Hematopoietic multipotent progenitor cell treated with erythropoietin and hydrocortisone succinate and interleukin-3 and kit ligand, for 4 days (in vitro differentiated cells): ENCODE data around the gene RNASE11.
A peak's percentile ranks its signal among the peaks of the same experiment; 100 is the strongest.
"Not testable (repeated sequence)": the region's sequence is repeated elsewhere in the genome, so short reads cannot be mapped to it uniquely, and the experiment has no call there.

Experiments used
- DNase-seq: peaks from one replicate; pipeline ENCODE4 v3.0.0-alpha.2; 2015

Gene RNASE11

DNA sequence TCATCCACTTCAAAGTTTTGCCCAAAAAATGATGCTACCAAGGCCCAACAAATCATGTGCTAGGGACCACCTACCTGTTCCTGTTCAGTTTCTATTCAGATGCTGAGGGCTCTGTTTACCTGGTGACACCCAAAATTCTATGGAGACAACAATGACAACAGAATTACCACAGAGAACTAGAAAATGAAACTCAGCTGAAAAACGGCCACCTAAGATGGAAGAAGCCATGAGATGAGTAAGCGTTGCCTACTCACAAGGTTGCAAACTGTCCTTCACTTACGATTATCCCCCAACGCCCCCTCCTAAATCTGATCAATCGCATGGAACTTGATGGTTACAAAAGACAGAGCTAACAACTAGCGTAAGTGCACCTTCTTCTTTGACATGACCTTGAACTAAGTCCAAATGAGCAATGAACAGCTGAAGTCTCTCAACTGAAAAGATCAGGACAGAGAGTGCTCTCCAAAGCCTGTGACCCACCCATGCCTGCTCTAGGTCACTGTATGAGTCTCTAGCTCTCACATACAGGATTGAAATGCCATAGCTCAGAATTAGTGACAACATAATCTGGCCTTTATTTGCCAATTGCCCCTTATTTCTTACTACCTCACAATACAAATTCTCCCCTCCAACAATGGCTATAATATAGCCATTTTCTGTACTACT is at the start of gene RNASE11:
Gene RNASE11 (minus strand): TSS at position 513 of the 666 bp plus-strand sequence.
- DNase-seq = no peak

DNA sequence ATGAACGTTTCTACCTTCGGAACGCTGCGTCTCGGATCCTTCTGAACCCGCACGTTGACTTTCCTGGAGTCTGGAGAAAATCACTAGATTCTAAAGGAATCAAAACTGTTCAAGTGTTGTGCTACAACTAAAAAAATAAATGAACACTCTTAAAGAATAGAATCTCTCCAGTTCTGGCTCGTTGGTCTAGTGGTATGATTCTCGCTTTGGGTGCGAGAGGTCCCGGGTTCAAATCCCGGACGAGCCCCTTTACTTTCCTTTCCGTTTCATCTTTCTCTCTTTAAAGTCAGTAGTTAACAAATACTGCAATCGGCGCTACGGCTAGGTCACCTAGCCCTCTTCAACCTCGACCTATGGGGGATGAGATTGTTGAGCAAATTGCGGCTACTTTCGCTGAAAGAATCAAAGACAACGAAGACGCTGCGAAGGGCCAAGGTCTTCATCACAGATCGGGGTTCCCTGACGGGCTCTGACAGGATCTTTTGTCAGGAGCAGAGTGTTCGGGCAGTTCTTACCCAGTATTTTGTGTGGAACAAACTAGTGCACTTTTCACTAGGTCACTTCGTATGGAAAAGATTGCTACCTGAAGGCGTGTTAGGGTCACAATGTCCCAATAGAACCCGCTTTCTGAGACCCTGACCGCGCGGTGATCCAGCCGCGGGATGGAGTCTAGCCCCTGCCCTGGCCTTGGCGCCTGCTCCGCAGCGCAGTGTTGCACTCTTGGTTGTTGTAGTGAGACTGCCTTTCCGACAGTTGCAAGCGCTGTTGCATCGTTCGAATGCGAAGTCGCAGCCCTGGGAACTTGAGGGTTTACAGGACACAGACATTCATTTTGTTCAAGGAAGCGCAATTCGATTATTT is 45.3 kb upstream of the RNASE11 start:
- DNase-seq = peak; percentile 92

DNA sequence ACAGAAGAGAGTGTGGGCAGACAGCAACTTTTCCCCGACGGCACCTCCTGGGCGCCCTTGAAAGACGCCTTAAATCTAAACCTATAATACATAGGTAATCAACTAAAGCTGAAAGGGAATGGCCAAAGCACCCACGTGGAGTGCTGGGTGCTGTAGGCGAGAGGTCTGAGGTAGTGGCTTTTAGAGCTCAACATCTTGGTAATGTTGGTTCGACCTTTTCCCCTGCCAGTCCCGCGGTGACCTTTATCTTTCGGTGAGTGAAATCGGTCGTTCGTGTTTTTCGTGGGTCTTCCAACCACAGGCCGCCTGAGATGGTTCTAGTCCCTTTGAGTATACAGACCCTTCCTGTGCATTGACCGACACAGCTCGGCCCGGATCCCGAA is 44.6 kb upstream of the RNASE11 start:
- peak; percentile 46 for DNase-seq

DNA sequence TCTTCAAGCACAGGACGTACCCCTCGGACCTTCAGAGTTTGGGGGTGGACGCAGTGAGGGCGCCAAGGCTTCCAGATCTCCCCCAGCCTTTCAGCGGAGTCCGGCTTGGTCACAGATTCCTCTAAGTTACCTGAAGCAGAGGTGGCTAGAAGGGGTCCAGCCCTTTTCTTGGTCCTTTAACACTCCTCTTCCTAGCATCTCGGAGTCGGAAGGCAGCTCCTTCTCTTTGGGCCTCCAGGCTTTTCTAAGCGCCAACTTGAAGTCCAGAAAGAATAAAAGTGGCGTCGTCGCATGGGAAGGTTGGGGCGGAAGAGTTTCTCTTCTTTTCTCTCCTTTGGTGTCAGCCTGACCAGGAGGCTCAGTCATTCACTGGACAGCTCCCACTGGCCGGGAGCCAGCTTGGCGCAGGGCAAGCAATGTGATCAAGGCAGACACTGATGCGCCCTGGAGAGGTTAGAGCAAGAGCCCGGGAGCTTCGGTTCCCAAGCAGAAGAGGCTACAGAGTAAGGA is 44.1 kb upstream of the RNASE11 start:
- peak; percentile 68 for DNase-seq

DNA sequence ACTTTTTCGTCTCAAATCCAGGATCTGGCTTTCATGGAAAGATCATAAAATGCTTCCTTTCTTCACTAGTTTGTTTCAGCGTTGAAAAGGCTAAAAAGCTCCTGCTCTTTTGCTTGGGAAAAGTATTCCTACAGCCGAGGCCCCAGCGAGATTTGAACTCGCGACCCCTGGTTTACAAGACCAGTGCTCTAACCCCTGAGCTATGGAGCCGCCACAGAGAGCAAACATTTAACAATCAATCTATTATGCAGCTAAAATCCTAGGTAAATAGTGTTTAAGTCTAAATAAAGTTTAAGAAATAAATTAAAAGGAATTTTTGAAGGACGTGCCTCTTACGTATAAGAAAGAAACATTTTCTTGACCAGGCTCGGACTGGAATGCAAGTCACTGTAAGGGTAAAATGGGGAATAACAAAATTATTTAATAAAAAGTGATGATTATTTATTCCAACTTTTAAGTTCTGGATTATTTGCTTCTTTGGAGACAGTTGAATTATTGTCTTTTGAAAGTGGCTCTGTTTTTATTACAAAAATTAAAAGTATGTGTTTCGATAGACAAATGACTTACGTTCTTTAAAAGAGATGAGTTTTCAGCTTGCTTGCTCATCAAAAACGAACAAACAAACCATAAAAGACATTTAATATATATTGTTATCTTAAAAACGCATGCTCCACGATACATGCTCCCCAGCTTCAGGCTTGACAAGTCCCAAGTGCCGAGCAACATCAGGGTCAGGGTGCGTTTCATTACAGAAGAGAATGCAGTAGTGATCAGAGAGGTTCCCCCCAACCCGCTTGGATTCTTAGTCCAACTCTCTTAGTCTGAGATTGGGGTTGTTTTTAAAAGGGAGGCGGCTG is 43.5 kb upstream of the RNASE11 start:
- peak; percentile 87 for DNase-seq

DNA sequence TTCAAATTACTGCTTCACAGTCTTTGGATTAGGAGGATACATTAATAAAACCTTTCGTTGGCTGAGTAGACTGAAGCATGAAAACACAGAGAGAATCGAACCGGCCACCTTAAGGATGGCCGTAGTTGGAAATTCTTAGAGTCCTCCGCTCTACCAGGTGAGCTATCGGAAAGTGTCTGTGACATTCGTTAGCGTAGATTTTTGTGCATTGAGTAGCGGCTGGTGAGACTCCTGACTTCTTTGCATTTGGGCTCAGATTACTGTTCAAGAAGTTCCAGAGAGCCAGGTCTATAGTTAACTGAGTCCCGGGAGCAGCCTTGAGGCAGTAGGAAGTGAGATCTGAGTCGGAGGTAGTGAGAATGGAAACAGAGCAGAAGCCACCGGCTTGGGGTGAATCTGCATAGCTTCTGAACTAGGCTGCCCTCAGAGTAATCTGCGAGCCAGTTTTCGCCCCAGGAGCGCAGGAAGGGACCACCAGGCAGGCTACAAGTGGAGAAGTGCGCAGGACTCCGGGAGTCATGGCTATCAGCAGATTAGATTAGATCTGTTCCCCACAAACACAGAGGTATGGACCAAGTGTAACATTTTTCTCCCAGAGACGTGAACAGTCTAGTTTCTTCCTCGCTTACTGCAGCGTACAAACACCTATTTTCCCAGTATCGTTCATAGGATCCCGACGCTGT is 42.7 kb upstream of the RNASE11 start:
- DNase-seq = peak; percentile 81

DNA sequence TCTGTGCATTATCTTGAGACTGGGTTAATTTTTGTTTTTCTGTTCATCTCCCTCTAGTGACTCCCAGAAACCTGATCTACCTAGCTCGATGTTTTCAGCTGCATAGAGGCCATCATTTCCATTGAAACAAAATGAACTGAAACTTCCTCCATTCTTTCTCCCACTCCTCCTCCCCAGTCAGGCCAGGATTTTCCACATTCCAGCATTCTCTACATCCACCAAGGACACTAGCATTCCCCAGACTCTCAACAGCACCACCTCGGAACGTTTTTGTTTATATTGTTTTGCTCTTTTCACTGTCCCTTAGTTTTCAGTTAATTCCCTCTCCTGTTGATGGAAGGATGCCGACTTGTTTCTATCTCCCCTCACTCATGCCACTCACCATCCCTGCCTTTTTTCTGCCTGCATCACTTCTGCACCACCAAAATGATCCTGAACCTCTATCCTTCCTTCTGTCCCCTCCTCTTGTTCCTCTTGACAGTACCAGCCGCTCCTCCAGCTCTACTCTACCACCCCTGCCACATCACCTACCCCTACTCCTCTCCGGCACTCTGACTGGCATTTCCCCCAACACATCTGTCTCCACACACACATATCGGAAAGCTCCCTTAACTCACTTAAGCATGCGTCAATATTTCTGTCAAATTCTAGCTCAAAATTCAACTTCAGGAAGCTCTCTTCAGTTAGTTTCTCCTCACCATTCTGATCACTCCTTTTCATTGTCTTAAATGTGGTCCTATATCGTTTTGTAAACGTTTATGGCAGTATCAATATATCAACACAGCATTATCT is 40.5 kb upstream of the RNASE11 start:
- no peak for DNase-seq

DNA sequence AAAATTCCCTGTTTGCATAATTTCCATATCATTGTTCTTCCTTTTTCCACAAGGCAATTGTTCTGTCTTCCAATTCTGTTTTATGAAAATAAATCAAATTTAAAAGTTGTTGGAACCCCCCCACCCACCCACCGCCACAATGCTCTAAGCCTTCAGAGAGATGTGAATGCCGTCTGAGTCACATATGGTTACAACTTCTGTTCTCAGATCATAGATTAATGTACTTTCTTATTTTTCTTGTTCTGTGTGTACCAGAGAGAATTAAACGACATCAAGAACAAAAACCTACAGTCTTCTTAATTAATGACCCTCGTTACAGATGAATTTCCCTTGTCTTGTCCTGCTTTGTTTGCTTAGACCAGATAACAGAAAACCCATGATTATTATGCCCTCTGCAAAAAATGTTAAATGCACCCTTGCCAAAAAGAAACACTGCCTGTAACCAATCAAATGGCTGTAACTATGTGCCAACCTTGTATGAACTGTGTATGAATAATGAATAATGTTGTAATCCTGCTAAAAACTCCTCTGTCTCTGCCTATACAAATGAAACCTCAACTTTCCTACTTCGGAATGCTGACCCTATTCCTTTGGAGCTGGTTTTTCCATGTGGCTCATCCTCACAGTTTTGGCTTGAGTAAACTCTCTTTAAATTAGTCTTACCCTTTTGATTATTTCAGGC is 39.7 kb upstream of the RNASE11 start:
- no peak for DNase-seq

DNA sequence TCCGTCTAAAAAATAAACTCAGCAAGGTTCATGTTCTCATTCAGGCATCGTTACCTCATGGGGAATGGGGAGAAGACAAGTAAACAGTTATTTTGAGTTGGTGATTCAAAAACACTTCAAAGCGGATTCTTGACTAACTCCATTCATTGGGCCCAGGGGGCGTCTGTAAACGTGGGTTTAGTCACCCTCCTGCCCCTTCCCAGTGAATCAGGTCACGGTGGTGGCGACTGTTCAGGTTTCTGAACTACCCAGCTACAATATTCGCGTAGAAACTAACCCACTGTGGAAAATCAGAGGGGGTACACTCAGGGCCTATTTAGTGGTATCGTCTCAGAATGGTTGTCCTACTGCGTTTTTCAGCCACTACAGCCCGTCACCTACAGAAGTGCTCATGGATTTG is 38.5 kb upstream of the RNASE11 start:
- DNase-seq = no peak

DNA sequence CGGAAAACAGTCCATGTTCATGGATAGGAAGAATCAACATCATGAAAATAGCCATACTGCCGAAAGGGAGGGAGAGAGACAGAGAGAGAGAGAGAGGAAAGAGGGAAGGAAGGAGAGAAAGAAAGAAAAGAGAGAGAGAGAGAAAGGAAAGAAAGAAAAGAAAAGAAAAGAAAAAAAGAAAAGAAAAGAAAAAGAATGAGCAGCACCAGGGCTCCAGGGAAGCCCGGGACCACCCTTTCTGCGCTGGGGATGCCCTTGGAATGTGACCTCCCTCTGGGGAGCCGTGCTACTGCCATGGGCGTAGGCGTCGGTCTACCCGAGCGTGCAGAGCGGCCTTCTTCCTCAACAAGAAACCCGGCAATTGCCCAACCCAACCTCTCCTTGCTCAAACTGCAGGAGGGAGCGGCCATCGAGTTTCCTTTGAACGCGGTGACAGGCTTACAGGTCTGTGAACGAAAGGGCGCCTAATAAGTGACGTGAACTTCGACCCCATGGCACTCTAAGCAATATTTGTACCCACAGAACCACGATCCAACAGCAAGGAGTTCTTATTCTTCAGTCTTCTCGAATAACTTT is 36.8 kb upstream of the RNASE11 start:
- peak; percentile 94 for DNase-seq

DNA sequence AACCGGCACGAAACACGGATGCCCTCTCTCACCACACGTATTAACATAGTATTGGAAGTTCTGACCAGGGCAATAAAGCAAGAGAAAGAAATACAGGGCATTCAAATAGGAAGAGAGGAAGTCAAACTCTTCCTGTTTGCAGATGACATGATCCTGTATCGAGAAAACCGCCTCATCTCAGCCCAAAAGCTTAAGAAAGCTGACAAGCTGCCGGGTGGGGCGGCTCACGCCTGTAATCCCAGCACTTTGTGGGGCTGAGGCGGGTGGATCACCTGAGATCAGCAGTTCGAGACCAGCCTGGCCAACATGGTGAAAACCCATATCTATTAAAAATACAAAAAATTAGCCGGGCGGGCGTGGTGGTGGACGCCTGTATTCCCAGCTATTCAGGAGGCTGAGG is 36.0 kb upstream of the RNASE11 start:
- peak; percentile 66 for DNase-seq

DNA sequence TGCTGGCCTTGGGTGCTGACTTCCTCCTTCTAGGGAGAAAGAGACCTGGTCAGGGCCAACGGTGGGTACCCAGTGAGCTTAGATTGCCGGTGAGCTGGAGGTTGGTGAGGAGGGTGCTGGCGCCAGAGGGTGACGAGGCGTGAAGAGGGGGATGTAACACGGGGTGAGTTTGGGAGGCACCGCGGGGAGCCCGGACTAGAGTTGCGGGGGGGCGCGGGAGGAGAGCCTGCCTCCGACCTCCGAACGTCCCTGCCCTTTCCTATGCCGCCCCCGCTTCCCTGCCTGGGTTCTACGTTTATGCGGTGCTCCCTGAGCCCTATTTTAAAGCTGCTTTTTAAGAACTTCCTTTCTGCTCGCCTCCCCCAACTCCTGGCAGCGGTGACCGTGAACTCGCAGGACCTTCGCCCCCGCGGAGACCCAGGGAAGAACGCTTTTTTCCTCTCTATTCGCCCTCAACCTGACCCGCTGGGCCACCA is 35.1 kb upstream of the RNASE11 start:
- peak; percentile 37 for DNase-seq

DNA sequence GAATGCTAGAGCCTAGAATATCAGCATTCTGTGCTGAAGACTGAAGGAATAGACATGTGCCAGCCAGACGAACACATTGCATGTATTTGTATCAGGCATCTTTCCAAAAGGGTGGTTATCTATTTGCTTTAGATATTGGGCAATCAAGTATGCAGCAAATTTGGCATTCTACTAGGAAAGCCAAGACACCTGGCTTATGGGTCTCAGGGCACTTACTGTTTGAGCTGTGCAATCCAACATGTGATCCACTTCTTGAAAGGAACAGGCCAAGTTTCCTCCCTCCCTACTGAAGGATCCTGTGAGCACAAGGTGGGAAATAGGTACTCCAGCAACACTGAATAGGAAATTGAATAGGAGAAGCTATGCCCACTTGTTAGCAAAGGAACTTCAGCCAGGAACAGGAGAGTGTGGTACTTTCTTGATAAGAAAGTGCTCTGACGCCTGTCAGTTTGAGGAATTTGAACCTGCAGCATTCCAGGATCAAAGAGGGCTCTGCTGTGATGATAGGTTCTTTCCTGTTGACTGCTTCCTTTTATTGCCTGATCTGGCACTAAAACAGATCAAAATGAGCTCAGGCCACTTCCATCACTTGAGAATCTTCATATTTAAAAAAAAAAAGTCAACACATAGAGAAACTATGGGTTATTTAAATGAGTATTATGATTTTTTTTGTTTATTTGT is 33.1 kb upstream of the RNASE11 start:
- no peak for DNase-seq

DNA sequence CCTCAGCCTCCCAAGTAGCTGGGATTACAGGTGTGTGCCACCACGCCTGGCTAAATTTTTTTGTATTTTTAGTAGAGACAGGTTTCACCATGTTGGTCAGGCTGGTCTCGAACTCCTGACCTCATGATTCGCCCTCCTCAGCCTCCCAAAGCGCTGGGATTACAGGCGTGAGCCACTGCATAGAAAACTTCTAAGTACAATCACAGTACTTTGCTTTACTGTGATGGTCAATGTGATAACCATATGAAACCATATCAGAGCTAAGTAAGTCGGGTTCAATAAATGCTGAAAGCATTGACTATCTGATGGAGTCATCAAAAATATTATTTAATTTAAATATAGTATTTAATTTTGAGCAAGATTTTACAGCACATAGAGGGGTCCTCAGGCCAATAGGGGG is 31.9 kb upstream of the RNASE11 start:
- not testable (repeated sequence) for DNase-seq

DNA sequence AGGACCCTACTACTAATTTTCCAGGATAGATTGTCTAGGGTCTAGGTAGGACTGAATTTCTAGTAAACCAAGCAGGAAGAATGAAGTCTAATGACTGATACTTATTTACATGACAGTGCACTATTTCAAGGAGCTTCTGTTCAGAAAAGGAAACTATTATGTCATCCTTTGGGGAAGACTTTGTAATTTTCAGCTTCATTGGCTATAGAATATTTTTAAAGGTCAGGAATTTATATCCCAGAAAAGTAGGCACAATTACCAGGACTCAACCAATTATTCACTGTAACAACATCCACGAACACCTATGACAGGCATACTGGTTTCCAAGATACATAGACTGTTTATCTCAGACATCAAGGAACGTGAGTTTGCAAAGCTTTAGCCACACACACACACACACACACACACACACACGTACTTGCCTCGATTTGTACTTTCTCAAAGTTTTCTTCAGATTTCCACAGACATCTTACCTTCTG is 30.5 kb upstream of the RNASE11 start:
- peak; percentile 58 for DNase-seq

DNA sequence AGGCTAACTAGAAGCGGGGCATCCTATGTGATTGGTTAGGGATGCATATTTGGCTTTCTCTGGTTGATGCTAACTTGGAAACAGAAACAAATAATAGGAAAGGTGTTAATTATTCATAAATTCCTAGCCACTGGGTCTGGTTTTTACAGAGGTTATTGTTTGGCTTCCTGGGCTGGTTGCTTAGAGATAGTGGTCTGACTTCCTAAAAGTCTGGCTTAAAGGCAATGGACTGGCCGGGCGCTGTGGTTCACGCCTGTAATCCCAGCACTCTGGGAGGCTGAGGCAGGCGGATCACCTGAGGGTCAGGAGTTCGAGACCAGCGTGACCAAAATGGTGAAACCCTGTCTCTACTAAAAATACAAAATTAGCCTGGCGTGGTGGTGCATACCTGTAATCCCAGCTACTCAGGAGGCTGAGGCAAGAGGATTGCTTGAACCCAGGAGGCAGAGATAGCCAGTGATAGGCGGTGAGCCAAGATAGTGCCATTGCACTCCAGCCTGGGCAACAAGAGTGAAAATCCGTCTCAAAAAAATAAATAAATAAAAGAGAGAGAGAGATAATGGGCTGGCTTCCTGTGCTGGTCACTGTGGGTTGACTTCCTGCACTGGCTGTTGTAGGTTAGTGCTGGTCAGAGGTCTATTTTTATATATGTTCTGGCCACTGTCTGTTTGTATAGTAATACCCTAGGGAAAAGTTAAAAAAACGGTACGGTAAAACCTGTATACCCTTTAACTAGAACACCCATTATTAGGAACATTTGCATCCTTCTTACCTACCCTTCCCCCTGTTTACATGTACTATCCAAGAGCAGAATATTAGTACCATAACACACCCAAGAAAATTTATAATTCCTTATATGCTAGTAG is 29.6 kb upstream of the RNASE11 start:
- peak; percentile 49 for DNase-seq

DNA sequence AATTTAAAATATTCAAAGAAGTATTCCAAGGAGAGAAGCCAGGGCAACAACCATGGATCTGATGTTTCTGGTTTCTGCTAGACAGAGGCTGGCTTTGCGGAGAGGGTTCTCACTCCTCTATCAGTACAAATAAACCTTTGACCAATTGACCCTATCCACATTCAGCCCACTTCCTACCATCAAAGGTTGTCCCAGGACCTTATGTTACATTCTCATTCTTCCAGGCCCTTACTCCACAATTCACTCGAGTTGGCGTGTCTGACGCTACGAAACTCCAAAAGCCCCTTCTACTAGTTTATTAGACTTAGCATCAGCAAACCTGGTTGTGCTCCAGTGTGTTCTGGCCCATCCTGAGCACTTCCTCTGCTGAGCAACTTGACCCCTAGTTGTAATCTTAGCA is 28.2 kb upstream of the RNASE11 start:
- DNase-seq = no peak

DNA sequence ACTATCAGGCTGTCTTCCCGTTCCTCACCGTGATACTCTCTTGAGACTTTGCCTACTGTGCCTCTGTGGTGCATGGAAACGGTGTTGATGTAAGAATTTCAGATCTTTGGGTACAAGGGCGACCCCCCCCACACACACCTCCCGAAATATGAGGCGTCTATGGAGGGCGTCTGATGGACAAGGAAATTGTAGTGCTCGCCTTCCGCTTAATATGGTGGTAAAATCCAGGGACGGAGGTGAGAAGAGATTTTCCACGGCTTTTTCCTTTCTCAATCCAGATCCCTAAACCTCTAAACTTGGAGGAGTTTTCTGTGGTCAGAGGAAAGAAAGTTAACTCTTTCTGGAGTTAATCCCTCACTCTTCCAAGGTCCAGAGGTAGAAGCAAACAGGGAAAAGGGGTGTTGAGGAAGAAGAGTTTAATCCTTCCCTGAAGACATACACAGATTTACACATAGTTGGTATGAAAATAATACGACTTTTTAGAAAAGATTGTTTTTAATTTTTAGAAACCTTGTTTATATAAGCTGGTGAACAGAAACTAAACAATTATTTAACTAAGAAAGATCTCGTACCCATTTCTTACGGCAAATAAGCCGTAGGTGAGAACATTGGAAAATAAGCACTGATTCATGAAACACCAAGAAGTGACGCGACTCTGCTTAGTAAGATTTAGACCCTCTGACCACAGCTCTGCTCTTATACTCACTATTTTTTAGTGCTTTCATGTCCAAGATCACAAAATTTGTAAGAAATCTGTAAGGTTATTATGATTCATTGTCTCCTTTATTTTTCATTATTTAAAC is 26.4 kb upstream of the RNASE11 start:
- DNase-seq = no peak
